HG02885 (cell line): Measurements from ENCODE around the gene DDX27.

Source experiments
- ATAC-seq: cut with Tn5 transposase; IDR thresholded peaks from one replicate; pipeline ENCODE4 v1.9.1; 2021; ENCODE audit warnings: mild to moderate bottlenecking; ENCODE audit not compliant: unreplicated experiment, poor library complexity

Gene DDX27

GRCh38 chr20:49245921-49246740 lies 26.9 kb downstream of the DDX27 start:
- ATAC-seq, result no peak

GRCh38 chr20:49247169-49247723 lies 28.0 kb downstream of the DDX27 start:
- no peak for ATAC-seq

GRCh38 chr20:49247792-49248191 lies 28.6 kb downstream of the DDX27 start:
- ATAC-seq, result no peak

- ATAC-seq, result no peak
Measured at GRCh38 chr20:49248301-49248700, 29.1 kb downstream of the DDX27 start.

GRCh38 chr20:49248879-49249665 lies 29.9 kb downstream of the DDX27 start:
- no peak for ATAC-seq

GRCh38 chr20:49252556-49253350 lies 33.5 kb downstream of the DDX27 start:
- ATAC-seq, result no peak

GRCh38 chr20:49256261-49256660 lies 37.0 kb downstream of the DDX27 start:
- ATAC-seq, result no peak

- ATAC-seq, result no peak
Measured at GRCh38 chr20:49259284-49259683, 40.1 kb downstream of the DDX27 start.

GRCh38 chr20:49259799-49260198 lies 40.6 kb downstream of the DDX27 start:
- no peak for ATAC-seq

- no peak for ATAC-seq
Measured at GRCh38 chr20:49260218-49260617, 41.0 kb downstream of the DDX27 start.

GRCh38 chr20:49261173-49261572 lies 42.0 kb downstream of the DDX27 start:
- no peak for ATAC-seq

GRCh38 chr20:49262444-49262843 lies 43.2 kb downstream of the DDX27 start:
- ATAC-seq, result no peak

- ATAC-seq, result peak; percentile 37
Measured at GRCh38 chr20:49267327-49267726, 48.1 kb downstream of the DDX27 start.

GRCh38 chr20:49268600-49269365 lies 49.6 kb downstream of the DDX27 start:
- ATAC-seq, result no peak

- ATAC-seq, result no peak
Measured at GRCh38 chr20:49270177-49270576, 51.0 kb downstream of the DDX27 start.

- ATAC-seq, result no peak
Measured at GRCh38 chr20:49270736-49271135, 51.5 kb downstream of the DDX27 start.

- no peak for ATAC-seq
Measured at GRCh38 chr20:49272654-49273053, 53.4 kb downstream of the DDX27 start.

- ATAC-seq, result no peak
Measured at GRCh38 chr20:49273696-49274277, 54.6 kb downstream of the DDX27 start.

GRCh38 chr20:49275216-49275615 lies 56.0 kb downstream of the DDX27 start:
- ATAC-seq, result no peak
